Measurements from ENCODE around the gene SHC2. TPM values are rescaled to one million over a fixed set of nuclear protein-coding genes. Genes with fewer than 3 reads are reported as not detected.

Gene SHC2
- total RNA-seq, 4 donors from 2014 or later: 31.5 to 72.8 (median 48.8) TPM

GRCh38 chr19:406971-407510 is 53.8 kb downstream of the SHC2 start:
- Histone ChIP-seq H3K4me3 (replicated peaks in 1 of 3) (no peak overlapping the region), H3K4me1 (peaks cover 13 to 17% of the 10 kb centered on the region in 2 donors), H3K27ac (no peak overlapping the region), H3K36me3 (no peaks in the 10 kb centered on the region), H3K27me3 (no peaks in the 10 kb centered on the region), H3K9me3 (no peaks in the 10 kb centered on the region)
- WGBS, 2 donors: 88 to 97% methylated on average over 10 to 19 of the region's 48 CpGs
- intact Hi-C loops (cut with DNase I): no loop called here
- TF ChIP-seq POLR2A (IDR thresholded peaks at IDR 0.05) (no peak), CTCF (IDR thresholded peaks at IDR 0.05) (no peak)
- peak in 1 of 2 donors; percentile 2 for DNase-seq

GRCh38 chr19:406135-406781 is 54.6 kb downstream of the SHC2 start:
- H3K27ac ChIP-seq: no peak overlapping the region
- no peaks in the 10 kb centered on the region for H3K27me3 ChIP-seq
- intact Hi-C loops (cut with DNase I): no loop called here
- 80 to 82% methylated on average over 26 to 30 of the region's 41 CpGs for WGBS, 2 donors
- H3K36me3 ChIP-seq: no peaks in the 10 kb centered on the region
- DNase-seq: peak in 1 of 2 donors; percentile 2
- H3K4me1 ChIP-seq: peaks cover 13 to 17% of the 10 kb centered on the region in 2 donors
- H3K4me3 ChIP-seq (replicated peaks in 1 of 3): no peak overlapping the region
- TF ChIP-seq POLR2A (IDR thresholded peaks at IDR 0.05) (no peak), CTCF (IDR thresholded peaks at IDR 0.05) (no peak)
- H3K9me3 ChIP-seq: no peaks in the 10 kb centered on the region

GRCh38 chr19:405121-405965 is 55.5 kb downstream of the SHC2 start:
- intact Hi-C loops (cut with DNase I): no loop called here
- no peak overlapping the region for H3K4me3 ChIP-seq (replicated peaks in 1 of 3)
- WGBS, 2 donors: 42 to 53% methylated on average over 22 to 27 of the region's 29 CpGs
- no peak overlapping the region for H3K27ac ChIP-seq
- H3K4me1 ChIP-seq: peaks cover 13 to 17% of the 10 kb centered on the region in 2 donors
- no peaks in the 10 kb centered on the region for H3K9me3 ChIP-seq
- peak in 1 of 2 donors; percentile 26 for DNase-seq
- H3K36me3 ChIP-seq: no peaks in the 10 kb centered on the region
- TF ChIP-seq POLR2A (IDR thresholded peaks at IDR 0.05): no peak
- no peak for TF ChIP-seq CTCF (IDR thresholded peaks at IDR 0.05)
- H3K27me3 ChIP-seq: no peaks in the 10 kb centered on the region

- peak in 1 of 2 donors; percentile 79 for DNase-seq
- Histone ChIP-seq H3K27me3 (no peaks in the 10 kb centered on the region), H3K4me1 (peaks cover 4% of the 10 kb centered on the region in 2 donors), H3K27ac (no peak overlapping the region), H3K36me3 (no peaks in the 10 kb centered on the region), H3K9me3 (no peaks in the 10 kb centered on the region), H3K4me3 (replicated peaks in 1 of 3) (no peak overlapping the region)
- WGBS, 2 donors: 48 to 67% methylated on average over 12 to 24 of the region's 38 CpGs
- TF ChIP-seq CTCF (IDR thresholded peaks at IDR 0.05) (no peak), POLR2A (IDR thresholded peaks at IDR 0.05) (no peak)
- intact Hi-C loops (cut with DNase I): no loop called here
These were observed 57.4 kb downstream of the SHC2 start for GRCh38 chr19:403221-404027.

All from thyroid gland (tissue), 4 donors.